Measurements from ENCODE around the gene TRIM31.

Gene TRIM31

DNA sequence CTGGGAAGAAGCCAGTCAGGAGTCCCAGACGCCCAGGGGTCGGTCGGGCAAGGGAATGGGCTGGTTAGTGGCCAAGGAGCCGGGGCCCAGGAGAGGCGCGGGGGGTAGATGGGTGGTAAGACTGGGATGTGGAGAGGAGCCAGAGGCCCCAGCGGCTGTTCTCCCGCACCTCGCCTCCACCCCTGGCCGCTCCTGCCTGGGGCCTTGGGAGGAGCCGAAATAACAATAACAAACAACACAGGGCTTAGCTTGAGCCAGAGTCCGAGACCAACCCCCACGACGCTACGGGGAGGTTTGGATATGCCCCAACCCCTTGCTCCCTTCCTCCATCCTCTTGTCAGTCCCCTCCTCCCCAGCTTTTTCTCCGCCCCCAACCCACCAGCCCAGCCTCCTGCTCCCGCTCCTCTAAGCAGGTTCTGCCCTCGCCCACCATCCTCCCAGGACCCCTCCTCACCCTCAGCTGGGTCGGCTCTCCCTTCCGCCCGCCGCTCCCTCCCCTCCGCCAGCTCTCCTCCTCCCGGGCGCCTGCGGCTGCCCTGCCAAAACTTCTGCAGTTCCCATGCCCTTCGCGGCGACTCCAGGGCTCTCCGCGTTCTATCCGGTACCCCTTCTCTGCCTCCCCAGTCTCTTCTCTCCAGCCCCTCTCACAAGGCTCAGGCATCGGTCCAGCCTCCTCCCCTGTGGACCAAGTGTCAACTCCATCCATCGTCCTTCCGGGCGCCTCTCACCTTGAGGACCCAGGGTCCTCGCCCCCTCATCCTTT is 38.4 kb downstream of the TRIM31 start:
- DNase-seq: no peak

DNA sequence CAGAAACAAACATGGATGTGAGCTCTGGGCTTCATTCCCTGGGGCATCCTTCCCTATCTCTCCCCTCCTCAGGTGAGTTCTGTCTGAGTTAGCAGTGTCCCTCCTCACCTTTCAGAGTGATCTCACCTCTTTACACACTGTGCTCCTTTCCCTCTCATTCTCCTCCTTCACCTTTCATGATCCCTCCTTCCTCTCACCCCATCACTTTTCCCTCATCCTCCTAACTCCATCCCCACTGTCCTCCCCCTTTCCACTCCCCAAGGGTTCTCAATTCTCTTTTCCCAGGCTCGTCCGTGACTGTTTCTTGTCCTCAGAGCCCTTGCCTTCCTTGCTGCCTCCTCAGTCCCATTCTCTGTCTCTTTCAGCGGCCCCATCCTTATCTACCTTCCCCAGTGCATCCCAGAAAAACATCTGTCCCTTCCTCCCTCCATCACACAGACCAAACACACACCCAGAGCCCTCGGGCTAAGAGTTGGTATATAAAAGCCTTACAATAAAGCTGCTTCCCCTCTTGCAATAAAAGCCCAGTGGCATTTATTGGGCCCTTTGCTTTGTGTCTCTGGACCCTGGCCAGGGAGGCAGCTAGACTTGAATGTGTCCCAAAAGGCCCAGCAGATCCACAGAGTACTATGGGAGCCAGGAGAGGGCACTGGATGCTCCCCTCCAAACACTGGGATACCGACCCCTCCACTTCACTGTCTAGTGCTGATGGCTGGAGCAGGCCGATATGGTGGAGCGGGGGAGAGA is 39.2 kb downstream of the TRIM31 start:
- DNase-seq: no peak

DNA sequence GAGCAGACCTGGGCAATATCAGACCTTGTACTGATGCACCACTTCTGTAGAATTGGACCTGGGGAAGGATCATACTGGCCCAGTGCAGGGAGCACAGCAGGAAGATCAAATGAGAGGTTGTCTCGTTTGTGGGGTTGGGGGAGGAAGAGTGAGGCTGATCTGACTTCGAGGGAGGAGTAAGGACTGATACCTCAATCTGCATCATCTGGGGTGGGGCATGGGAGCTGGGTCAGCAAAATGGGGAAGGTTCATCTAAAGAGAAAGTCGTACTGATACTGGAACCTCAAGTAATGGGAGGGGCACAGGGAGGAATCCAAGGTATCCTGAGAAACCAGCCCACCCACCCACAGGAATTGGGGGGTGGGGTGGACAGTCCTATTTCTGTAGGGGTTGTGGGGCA is 41.0 kb downstream of the TRIM31 start:
- DNase-seq: no peak

DNA sequence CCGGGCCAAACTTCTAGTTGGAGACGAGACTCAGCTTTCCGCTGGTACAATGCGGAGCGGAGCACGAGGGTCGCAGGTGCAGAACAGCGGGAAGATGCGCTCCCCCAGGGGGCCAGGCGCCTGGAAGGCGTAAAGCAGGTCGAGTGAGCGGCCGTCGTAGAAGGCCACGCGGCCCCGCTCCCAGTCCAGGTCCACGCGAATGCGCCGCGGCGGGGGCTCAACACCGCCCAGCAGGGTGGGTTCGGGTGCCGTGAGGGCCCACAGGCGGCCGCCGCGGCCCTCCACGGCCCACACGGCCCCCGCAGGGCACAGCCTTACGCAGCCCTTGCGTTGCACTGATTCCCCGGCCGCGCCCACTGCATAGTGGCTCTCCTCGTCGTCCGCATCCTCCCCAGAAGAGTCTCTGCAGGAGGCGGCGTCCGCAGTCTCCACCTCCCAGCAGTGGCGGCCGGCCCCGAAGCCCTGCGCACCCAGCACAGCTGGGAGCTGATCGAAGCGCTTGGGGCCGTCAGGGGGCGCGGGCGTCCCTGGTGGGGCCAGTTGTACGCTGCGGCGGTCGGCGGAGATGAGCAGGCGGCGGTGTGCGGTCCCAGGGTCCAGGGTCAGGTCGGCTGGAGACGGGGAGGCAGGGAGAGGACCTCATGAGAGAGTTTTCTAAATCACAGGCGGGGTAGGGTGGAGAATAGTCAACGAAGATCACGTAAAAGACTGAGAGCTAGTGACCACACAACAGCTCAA is 41.6 kb downstream of the TRIM31 start:
- DNase-seq: no peak

DNA sequence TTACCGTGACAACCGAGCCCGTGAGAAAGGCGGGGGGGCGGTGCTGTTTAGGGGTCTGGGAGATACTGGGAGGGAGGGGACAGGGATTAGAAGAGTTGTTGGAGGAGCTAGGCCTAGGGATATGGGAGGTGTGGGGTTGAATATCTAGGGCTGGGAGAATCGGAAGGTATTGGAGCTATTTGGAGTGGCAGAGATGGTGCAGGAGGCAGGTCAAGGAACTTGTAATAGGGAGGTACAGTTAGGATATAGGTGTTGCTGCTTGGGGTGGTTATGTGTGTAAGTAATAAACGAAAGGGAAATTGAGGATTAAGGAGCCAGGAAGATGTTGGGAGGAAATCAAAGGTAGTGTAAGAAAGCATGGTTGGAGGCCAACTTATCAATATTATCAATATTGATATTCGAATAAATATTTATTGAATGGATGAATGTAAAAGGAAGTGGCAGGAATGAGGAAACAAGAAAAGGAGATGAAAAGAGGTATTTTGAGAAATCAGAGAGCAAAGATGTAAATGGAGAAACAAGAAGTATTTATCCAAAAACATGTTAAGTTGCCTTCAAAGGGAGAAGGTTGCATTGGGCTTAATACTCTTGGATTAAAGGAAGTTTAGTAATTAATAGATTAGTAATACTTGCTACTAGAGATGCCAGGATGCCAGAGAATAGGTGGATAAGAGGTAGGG is 45.3 kb downstream of the TRIM31 start:
- DNase-seq: no peak

DNA sequence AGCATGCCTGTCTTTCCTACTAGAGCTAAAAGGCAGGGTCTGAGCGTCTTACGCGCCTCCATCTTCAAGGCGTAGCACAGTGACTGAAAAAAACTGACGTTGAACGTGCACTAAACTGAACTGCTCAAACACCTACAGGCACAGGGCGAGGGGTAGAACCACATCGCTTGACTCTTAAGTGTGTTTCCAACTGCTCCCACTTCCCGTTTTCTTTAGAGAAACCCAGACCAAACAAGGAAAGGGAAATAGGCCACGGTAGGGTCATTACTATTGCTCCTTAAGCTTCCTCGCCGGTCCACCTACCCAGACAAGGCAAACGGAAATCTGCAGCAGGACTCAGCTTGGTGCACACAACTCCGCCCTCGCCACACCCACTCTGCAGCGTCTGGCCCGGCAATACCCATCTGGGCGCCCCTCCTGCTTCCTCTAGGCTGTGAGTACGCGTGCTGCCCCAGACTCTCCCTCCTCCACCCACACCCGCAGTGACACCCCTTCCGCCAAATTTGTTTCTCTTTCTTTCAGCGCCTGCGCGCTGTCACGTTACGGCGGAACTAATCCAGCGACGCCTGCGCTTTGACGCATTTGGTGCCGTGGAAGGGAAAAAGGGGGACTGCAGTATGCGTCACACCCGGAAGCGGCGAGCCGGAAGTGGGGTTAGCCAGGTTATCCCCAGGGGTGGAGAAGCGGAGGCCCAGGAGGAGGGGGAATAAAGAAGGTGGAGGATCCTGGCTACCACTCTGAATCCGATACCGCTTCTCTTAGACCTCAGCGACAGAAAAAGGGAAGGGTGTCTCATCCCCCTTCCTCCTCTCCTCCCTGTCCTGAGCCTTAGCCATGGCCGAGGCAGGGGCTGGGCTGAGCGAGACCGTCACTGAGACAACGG is 46.1 kb downstream of the TRIM31 start, which contains the start of gene PPP1R11:
Gene PPP1R11 (plus strand): TSS at position 622 of the 883 bp plus-strand sequence. CDS start 213 bp downstream, at position 835.
- DNase-seq: peak; percentile 100

DNA sequence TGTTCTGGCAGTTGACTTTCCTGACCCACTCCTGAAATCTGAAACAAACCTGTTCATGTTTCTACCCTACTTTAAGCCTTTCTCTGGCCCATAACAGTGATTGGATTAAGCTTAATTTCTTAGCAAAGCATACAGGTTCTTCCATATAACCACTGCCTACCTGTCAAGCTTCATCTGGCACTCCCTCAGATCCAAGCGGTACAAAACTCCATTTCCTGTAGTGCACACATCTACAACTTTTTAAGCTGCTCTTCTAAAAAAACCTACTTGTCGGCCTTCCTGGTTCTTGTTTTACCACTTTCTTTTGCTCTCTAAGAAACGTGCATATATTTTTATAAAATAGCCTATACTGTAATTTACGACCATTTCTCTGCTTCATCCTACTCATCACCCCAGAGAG is 46.8 kb downstream of the TRIM31 start:
- DNase-seq: no peak

DNA sequence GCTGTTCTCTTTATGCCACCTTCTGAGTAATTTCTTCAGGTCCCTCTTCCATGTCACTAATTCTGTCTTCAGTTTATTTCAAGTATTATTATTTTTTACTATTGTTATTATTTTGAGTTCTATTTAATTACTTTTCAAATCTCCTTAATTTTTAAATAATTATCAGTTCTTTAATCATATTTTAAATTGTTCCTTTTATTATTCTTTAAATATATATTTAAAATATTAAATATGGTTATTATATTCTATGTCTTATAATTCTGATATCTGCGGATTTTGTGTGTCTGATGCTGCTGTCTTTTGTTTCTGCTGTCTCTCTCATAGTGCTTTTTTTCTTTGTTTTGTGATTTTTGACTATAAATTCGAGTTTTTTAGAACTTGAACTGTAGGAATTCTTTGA is 49.6 kb downstream of the TRIM31 start:
- no peak for DNase-seq

DNA sequence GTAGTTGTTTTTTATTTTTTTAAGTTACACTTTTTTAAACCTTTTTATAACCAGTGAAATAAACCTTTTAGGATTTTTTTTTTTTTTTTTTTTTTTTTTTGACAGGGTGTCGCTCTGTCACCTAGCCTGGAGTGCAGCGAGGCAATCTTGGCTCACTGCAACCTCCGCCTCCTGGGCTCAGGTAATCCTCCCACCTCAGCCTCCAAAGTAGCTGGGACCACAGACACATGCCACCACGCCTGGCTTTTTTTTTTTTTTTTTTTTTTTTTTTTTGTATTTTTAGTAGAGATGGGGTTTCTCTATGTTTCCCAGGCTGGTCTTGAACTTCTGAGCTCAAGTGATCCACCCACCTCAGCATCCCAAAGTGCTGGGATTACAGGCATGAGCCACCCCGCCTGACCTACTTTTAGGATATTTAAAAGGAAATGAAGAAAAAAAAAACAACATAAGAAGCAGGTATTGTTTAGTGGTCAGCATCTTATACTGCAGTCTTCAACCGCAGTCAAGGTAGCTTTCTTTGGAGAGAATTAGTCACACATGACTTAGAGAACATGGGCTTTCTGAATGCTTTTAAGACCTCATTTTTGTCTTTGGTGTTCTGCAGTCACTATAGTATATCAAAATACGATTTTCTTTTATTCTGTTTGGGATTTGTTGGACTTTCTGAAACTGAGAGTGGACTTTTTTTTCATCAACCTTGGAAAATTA is 50.3 kb downstream of the TRIM31 start:
- no peak for DNase-seq

DNA sequence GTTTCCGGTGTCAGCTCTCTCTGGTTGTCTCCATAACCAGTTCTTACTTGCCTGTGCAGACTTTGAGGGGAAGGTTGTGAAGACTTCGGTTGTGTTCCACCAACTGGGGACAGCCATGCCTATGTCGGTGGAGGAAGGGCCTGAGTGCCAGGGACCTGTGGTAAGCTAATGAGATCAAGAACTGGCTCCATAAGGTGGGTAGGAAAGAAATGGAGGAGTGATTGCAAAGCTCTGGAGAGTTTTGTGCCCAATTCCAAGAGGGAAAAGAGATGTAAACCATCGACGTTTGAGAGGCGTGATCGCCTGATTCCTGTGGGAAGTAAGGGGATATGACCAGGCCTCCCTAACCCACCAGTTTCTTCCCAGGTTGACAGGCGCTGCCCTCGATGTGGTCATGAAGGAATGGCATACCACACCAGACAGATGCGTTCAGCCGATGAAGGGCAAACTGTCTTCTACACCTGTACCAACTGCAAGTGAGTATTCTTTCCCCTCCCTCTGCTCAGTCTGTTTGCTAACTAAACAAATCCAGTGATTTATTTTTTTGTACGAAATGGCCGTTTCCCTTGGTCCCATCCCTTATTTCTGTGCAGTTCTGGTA is 50.9 kb downstream of the TRIM31 start:
- no peak for DNase-seq

DNA sequence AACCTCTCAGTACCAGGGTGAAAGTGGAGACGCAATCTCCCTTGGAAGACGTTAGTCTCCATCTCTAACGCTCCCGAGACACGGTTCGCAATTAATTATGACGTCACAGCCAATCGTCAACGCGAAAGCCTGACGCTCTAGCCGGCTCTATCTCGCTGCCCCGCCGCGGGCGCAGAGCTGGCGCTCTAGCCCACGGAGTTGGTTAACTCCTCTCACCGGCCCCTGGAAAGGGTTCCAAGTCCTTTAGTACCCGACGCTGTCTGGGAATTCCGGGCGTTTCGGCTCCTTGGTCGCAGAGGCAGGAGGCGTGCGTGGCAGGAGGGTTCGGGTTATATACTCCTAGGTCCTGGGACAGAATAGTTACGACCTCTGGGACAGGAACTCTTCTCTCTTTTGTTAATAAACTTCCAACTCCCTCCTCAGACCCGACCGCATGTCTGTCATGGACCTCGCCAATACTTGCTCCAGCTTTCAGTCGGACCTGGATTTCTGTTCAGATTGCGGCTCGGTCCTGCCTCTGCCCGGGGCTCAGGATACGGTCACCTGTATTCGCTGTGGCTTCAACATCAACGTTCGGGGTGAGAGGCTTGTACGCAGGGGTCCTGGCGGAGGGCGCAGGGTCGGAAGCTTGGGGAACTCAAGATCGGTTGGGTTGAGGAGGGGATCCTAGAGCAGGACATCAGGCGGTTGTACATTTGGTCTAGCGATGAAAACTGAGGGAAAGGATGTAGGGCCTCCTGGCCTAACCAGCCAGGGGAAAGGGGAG is 51.6 kb downstream of the TRIM31 start, which contains the start of gene POLR1H:
Gene POLR1H (plus strand): TSS at position 174 of the 766 bp plus-strand sequence. CDS start 260 bp downstream, at position 434.
- peak; percentile 93 for DNase-seq

DNA sequence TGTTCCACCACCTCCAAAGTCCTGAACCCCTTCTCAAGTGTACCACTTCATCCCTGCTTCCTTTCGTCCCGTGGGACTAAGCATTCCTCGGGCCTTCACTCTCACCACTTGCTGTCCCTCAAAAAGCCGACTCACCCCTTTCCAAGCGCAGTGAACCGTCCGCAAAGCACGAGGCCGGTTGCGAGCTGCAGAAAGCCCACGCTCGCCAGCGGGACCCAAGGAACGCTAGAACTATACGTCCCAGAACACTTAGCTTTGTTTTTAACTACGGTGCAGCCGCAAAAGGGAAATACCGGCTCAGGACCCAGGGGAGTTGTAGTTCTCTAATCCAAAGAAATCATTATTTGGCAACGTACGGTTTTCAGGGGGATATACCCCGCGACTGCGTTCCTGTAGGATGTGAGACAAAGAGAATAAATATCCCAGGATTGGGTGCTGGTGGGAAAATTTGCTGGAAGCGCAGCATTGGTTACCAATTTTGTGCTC is 52.2 kb downstream of the TRIM31 start:
- peak; percentile 54 for DNase-seq

DNA sequence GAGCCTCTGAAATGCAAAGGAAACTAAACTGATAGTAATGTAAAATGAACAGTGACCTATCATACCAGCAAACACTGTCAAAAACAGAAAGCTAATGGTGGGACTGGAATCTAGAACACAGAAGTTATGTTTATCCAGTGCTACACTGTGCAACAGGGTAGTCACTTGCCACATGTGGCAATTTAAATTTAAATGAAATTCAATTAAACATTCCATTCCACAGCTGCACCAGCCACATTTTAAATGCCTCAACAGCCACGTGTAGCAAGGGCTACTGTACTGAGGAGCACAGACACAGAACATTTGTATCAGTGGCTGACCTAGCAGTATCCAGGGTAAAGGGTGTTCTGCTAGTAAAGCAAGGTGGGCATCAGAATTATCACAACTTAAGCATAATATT is 57.4 kb downstream of the TRIM31 start:
- no peak for DNase-seq

DNA sequence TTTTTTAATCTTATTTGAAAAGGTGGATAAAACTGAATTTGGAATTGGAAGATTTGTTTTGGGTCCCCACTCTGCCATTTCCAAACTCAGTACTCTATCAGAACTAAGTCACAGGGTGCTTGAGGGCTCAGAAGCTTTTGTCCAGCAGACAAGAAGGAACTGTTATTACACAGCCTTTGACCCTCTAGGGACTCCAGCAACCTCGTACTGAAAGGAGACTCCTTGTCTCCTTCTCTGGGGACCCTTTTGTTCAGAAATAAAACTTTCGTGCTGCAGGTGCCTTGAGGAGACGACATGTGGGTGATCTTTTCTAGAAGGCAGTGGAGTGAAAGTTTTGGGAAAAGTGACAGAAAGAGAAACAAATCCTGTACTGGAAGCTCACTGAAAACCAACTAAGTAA is 59.2 kb downstream of the TRIM31 start:
- DNase-seq: no peak
